PC-3 (cell line): ENCODE measurements around the gene PIAS2. TPM values are rescaled to one million over a fixed set of nuclear protein-coding genes. Genes with fewer than 3 reads are reported as not detected.

Source experiments
- ATAC-seq: fragments of 200-7000 bp; cut with Tn5 transposase; 2 replicates; pipeline ENCODE4 v1.9.1; 2020; ENCODE audit warnings: mild to moderate bottlenecking, moderate library complexity
- BruUV-seq: library from RNA; stranded (reverse); fragments of 400-500 nt; replicated peaks from 2 replicates; lab custom pipeline; 2021; lab: Mats Ljungman, UMichigan
- CTCF ChIA-PET: fragments of 300-600 bp; sonication (Branson Sonifier 250); formaldehyde crosslinking; loops from one replicate; lab custom pipeline; 2022; ENCODE audit warnings: antibody characterized with exemption; lab: Charles Lee
- POLR2A ChIA-PET: fragments of 300-600 bp; sonication (Branson Sonifier 250); formaldehyde crosslinking; loops from one replicate; lab custom pipeline; 2022; ENCODE audit warnings: antibody characterized with exemption; ENCODE audit not compliant: unreplicated experiment; lab: Charles Lee
- DNase-seq: peaks from one replicate; pipeline ENCODE4 v3.0.0-alpha.2; 2015
- H2AFZ ChIP-seq: fragments of 300-600 bp; sonication (generic); 2 replicates; pipeline ENCODE4 v1.6.0; 2016; ENCODE audit warnings: antibody characterized with exemption, low read length
- H3F3A ChIP-seq: fragments of 300-600 bp; sonication (generic); one replicate; pipeline ENCODE4 v1.6.0; 2017; ENCODE audit warnings: antibody characterized with exemption, low read length, control low read depth, mild to moderate bottlenecking; ENCODE audit not compliant: unreplicated experiment
- H3K27ac ChIP-seq: fragments of 300-600 bp; sonication (generic); 2 replicates; pipeline ENCODE4 v1.5.1; 2016; ENCODE audit warnings: mild to moderate bottlenecking, low read length
- H3K27me3 ChIP-seq: fragments of 300-600 bp; sonication (generic); 2 replicates; pipeline ENCODE4 v1.6.1; 2016; ENCODE audit warnings: low read length, mixed read lengths
- H3K36me3 ChIP-seq: fragments of 300-600 bp; sonication (generic); 2 replicates; pipeline ENCODE4 v1.6.1; 2016; ENCODE audit warnings: low read depth, mixed run types, low read length, mixed read lengths
- H3K4me1 ChIP-seq: fragments of 300-600 bp; sonication (generic); 2 replicates; pipeline ENCODE4 v1.5.1; 2016; ENCODE audit warnings: low read length; ENCODE audit not compliant: insufficient read depth
- H3K4me2 ChIP-seq: fragments of 300-600 bp; sonication (generic); 2 replicates; pipeline ENCODE4 v1.6.0; 2016; ENCODE audit warnings: low read length
- H3K4me3 ChIP-seq: fragments of 300-600 bp; sonication (generic); 2 replicates; pipeline ENCODE4 v1.5.1; 2016; ENCODE audit warnings: mild to moderate bottlenecking, low read length, mixed read lengths
- H3K79me2 ChIP-seq: fragments of 300-600 bp; sonication (generic); 2 replicates; pipeline ENCODE4 v1.6.1; 2017; ENCODE audit warnings: low read length, mixed read lengths
- H3K9ac ChIP-seq: fragments of 300-600 bp; sonication (generic); 2 replicates; pipeline ENCODE4 v1.6.0; 2016; ENCODE audit warnings: mild to moderate bottlenecking, low read length
- H3K9me2 ChIP-seq: fragments of 300-600 bp; sonication (generic); replicated peaks from 2 replicates; pipeline ENCODE4 v1.6.1; 2016; ENCODE audit warnings: mixed run types, low read length, mixed read lengths
- H3K9me3 ChIP-seq: fragments of 300-600 bp; sonication (generic); 2 replicates; pipeline ENCODE4 v1.6.1; 2016; ENCODE audit warnings: low read length, mixed read lengths
- H4K20me1 ChIP-seq: fragments of 300-600 bp; sonication (generic); 2 replicates; pipeline ENCODE4 v1.6.1; 2016; ENCODE audit warnings: low read length, mixed read lengths
- EZH2 ChIP-seq: fragments of 300-600 bp; sonication (generic); IDR thresholded peaks from one replicate; pipeline ENCODE4 v1.6.1; 2017; ENCODE audit warnings: antibody characterized with exemption, mild to moderate bottlenecking, low read length; ENCODE audit not compliant: unreplicated experiment
- EZH2phosphoT487 ChIP-seq: fragments of 300-600 bp; sonication (generic); IDR thresholded peaks from 2 replicates; pipeline ENCODE4 v1.6.1; 2018; ENCODE audit warnings: mild to moderate bottlenecking, antibody characterized with exemption, low read length, borderline replicate concordance
- intact Hi-C: fragments of 100-400 bp; cut with micrococcal nuclease; formaldehyde crosslinking; loops from 2 replicates; pipeline ENCODE4 v1.9.0; 2023
- total RNA-seq: library from RNA; depleted of rRNA; stranded (reverse); fragments of >200 nt; gene quantifications from 2 replicates; pipeline ENCODE4 v1.2.3, GENCODE V29; 2014
- TF ChIP-seq, protein P1 (sequence below): fragments of 300-600 bp; sonication (generic); conservative IDR thresholded peaks from 2 replicates; pipeline ENCODE4 v1.5.1; 2017; ENCODE audit warnings: antibody characterized with exemption, low read depth, mild to moderate bottlenecking, low read length

The PIAS2 gene
- total RNA-seq, 1 experiment from 2014 or later = 13.5 TPM

DNA sequence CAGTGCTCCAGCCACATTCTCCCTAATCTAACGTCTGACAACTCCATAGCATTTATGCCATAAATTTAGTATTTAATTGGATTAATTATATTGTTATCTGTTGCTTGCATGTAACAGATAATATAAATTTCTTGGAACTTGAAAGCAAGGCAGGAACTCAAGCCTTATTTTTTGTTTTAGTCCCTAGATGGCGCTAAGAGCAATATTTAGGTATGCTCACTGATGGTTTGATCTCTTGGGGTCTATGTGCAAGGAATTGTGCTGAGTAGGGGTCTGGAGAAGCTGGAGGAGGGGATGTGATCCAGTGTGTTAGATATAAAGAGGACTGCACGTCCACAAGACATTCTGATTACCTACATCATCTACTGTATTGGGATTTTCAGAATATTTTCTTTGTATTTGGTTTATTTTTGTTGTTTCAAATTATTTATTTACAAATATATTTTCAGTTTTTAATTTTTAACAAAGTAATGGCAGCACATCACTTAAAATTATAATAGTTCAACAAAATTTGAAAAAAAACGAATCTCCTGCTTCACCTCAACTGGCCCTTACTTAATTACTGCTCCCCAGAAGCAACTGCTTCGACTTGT is 32.9 kb upstream of the PIAS2 start:
- TF ChIP-seq, protein P1, sequence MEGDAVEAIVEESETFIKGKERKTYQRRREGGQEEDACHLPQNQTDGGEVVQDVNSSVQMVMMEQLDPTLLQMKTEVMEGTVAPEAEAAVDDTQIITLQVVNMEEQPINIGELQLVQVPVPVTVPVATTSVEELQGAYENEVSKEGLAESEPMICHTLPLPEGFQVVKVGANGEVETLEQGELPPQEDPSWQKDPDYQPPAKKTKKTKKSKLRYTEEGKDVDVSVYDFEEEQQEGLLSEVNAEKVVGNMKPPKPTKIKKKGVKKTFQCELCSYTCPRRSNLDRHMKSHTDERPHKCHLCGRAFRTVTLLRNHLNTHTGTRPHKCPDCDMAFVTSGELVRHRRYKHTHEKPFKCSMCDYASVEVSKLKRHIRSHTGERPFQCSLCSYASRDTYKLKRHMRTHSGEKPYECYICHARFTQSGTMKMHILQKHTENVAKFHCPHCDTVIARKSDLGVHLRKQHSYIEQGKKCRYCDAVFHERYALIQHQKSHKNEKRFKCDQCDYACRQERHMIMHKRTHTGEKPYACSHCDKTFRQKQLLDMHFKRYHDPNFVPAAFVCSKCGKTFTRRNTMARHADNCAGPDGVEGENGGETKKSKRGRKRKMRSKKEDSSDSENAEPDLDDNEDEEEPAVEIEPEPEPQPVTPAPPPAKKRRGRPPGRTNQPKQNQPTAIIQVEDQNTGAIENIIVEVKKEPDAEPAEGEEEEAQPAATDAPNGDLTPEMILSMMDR = peak; percentile 54; the same call in 1 of the 2 replicates
- TF ChIP-seq EZH2 = no peak
- intact Hi-C loops = no loop called here
- Histone ChIP-seq H2AFZ (no peak overlapping the region), H3K36me3 (no peaks in the 10 kb centered on the region), H3K27me3 (no peaks in the 10 kb centered on the region), H3F3A (no peaks in the 10 kb centered on the region), H3K27ac (no peak overlapping the region), H3K4me1 (no peaks in the 10 kb centered on the region), H4K20me1 (no peaks in the 10 kb centered on the region), H3K9me3 (no peaks in the 10 kb centered on the region), H3K79me2 (no peaks in the 10 kb centered on the region), H3K4me2 (no peak overlapping the region), H3K4me3 (no peak overlapping the region), H3K9ac (no peak overlapping the region), H3K9me2 (no peaks in the 10 kb centered on the region)
- ATAC-seq (no peak), DNase-seq (peak; percentile 6)
- no TSS peak for BruUV-seq
- CTCF ChIA-PET = no interaction called here
- POLR2A ChIA-PET = no interaction called here

DNA sequence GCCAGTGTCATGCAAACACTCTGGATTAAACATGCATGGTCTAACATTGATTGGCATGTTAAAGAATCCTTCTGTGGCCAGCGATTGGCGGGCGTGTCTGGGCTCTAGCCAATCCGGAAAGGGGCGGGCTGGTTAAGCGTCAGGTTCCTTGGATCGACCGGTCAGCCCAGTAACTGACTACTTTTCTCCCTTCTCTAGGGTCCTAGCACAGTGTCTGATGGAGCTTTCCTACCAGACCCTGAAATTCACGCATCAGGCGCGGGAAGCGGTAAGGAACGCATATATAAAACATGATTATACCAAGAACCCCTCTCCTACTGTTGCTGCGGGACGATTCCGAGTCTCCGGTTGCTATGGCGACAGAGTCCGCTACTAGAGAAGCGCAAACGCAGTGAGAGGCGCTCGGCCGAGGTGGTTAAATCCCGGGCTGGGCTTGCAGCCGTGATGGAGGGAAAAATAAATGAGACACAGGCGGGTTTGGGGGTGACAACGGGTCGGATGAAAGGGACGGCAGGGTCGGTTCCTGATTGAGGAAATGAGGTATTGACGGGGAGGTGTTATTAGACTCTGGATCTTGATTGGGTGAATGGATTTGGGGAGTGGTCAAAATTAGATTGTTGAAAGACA is 29.5 kb upstream of the PIAS2 start:
- DNase-seq = no peak

DNA sequence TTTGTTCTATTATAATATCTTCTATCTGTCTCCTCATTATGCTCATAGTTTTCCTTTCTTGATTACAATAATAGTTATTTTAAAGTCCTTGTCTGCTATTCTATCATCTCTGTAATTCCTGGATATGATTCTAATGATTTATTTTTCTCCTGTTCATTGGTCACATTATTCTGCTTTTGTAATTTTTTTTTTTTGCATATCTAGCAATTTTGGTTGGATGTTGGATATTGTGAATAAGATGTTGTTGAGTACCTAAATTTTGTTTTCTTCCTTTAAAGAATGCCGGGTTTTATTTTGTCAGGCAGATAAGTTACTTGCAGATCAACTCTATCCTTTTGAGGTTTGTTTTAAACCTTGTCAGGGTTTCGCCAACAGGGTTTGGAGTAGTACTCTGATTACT is 25.3 kb upstream of the PIAS2 start:
- H3K27ac ChIP-seq = no peak overlapping the region
- intact Hi-C loops = no loop called here
- H3K36me3 ChIP-seq = no peaks in the 10 kb centered on the region
- no peak overlapping the region for H3K4me2 ChIP-seq
- no peaks in the 10 kb centered on the region for H3F3A ChIP-seq
- H3K27me3 ChIP-seq = no peaks in the 10 kb centered on the region
- no peaks in the 10 kb centered on the region for H4K20me1 ChIP-seq
- no peak for ATAC-seq
- H3K9ac ChIP-seq = no peak overlapping the region
- H3K4me3 ChIP-seq = no peak overlapping the region
- ChIA-PET POLR2A (no interaction called here), CTCF (no interaction called here)
- no TSS peak for BruUV-seq
- no peaks in the 10 kb centered on the region for H3K9me3 ChIP-seq
- TF ChIP-seq, protein P1 = no peak
- TF ChIP-seq EZH2phosphoT487 (no peak), EZH2 (no peak)
- no peaks in the 10 kb centered on the region for H3K79me2 ChIP-seq
- H3K9me2 ChIP-seq = no peaks in the 10 kb centered on the region
- no peaks in the 10 kb centered on the region for H3K4me1 ChIP-seq
- DNase-seq = no peak
- no peak overlapping the region for H2AFZ ChIP-seq

More for the DNA sequence above, 29.5 kb upstream of the PIAS2 start:
- intact Hi-C loops = no loop called here
- no peak overlapping the region for H3K4me3 ChIP-seq
- no peaks in the 10 kb centered on the region for H4K20me1 ChIP-seq
- no peak overlapping the region for H3K4me2 ChIP-seq
- no peak overlapping the region for H3K27ac ChIP-seq
- no peaks in the 10 kb centered on the region for H3F3A ChIP-seq
- H3K9me3 ChIP-seq = no peaks in the 10 kb centered on the region
- H3K9me2 ChIP-seq = no peaks in the 10 kb centered on the region
- H3K4me1 ChIP-seq = no peaks in the 10 kb centered on the region
- ChIA-PET POLR2A (no interaction called here), CTCF (no interaction called here)
- H3K27me3 ChIP-seq = no peaks in the 10 kb centered on the region
- no peak overlapping the region for H2AFZ ChIP-seq
- BruUV-seq = no TSS peak
- H3K9ac ChIP-seq = no peak overlapping the region
- H3K36me3 ChIP-seq = no peaks in the 10 kb centered on the region
- H3K79me2 ChIP-seq = no peaks in the 10 kb centered on the region
- ATAC-seq = no peak
- TF ChIP-seq, protein P1 = no peak
- TF ChIP-seq EZH2 (no peak), EZH2phosphoT487 (no peak)
